Natural killer cell (primary cell): ENCODE results near the gene HMCN1. TPM values are rescaled to one million over a fixed set of nuclear protein-coding genes. Genes with fewer than 3 reads are reported as not detected.

Experiments used
- ATAC-seq, 3 donors: fragments of 150-1000 bp in 2 of 3; fragments of 200-7000 bp in 1 of 3; cut with Tn5 transposase; 1 replicate in 1 of 3; 2 replicates in 2 of 3; pipeline ENCODE4 v1.10.0; 2021; ENCODE audit warnings: mild to moderate bottlenecking in 2 of 3, moderate library complexity in 2 of 3
- DNase-seq, 2 donors: peaks; one replicate each; pipeline versions ENCODE4 v3.0.0 to v3.0.0-alpha.2; 2013 to 2021; ENCODE audit warnings: mixed read lengths in 1 of 2
- H3K27ac ChIP-seq: one replicate; pipeline ENCODE4 v1.5.1; 2013; ENCODE audit warnings: mild to moderate bottlenecking, low read length
- H3K27me3 ChIP-seq: one replicate; pipeline ENCODE4 v1.6.1; 2013; ENCODE audit warnings: low read length; ENCODE audit not compliant: control insufficient read depth, insufficient read depth
- H3K36me3 ChIP-seq: one replicate; pipeline ENCODE4 v1.6.1; 2013; ENCODE audit warnings: low read length; ENCODE audit not compliant: control insufficient read depth, insufficient read depth
- H3K4me1 ChIP-seq: one replicate; pipeline ENCODE4 v1.6.1; 2013; ENCODE audit warnings: low read length; ENCODE audit not compliant: control insufficient read depth, insufficient read depth
- H3K4me3 ChIP-seq: one replicate; pipeline ENCODE4 v1.5.1; 2013; ENCODE audit warnings: low read length
- H3K9me3 ChIP-seq: one replicate; pipeline ENCODE4 v1.6.1; 2013; ENCODE audit warnings: low read length; ENCODE audit not compliant: control insufficient read depth, insufficient read depth
- H3K27ac Mint-ChIP-seq, 2 donors: one replicate each; pipeline ENCODE4 v1.8.0; 2022; ENCODE audit warnings: mild to moderate bottlenecking in 2 of 2, mixed read lengths in 2 of 2, moderate library complexity in 1 of 2
- H3K27me3 Mint-ChIP-seq, 2 donors: one replicate each; pipeline ENCODE4 v1.8.0; 2022; ENCODE audit warnings: low read depth in 2 of 2, mixed read lengths in 2 of 2
- H3K36me3 Mint-ChIP-seq: one replicate; pipeline ENCODE4 v1.8.0; 2022; ENCODE audit warnings: mixed read lengths
- H3K4me1 Mint-ChIP-seq, 2 donors: one replicate each; pipeline ENCODE4 v1.8.0; 2022; ENCODE audit warnings: mixed read lengths in 2 of 2
- H3K4me3 Mint-ChIP-seq: one replicate; pipeline ENCODE4 v1.8.0; 2022; ENCODE audit warnings: mild to moderate bottlenecking, moderate library complexity, mixed read lengths
- H3K9me3 Mint-ChIP-seq, 2 donors: one replicate each; pipeline ENCODE4 v1.8.0; 2022; ENCODE audit warnings: mixed read lengths in 2 of 2
- CTCF ChIP-seq: fragments of 200-600 bp; IDR thresholded peaks from one replicate; pipeline ENCODE4 v1.8.0; 2022; ENCODE audit warnings: antibody characterized with exemption
- WGBS: methylation state at CpG from one replicate; pipeline ENCODE4 v1.1.7; 2013; ENCODE audit warnings: missing lambda C conversion rate; ENCODE audit not compliant: insufficient coverage; 5-methylcytosine and 5-hydroxymethylcytosine counted together
- intact Hi-C: fragments of 100-400 bp; cut with micrococcal nuclease; formaldehyde crosslinking; loops from one replicate; pipeline ENCODE4 v1.14.2; 2022
- total RNA-seq, 4 donors: library from RNA; stranded (reverse); fragments of 120-200 nt in 1 of 4; gene quantifications; one replicate each; pipeline versions ENCODE4 v1.2.3 to v1.2.4, GENCODE V29; 2013 to 2022

HMCN1 gene
- total RNA-seq, 3 donors from 2014 or later (not counting 1 experiment from before 2014, with no cell fraction given), result 0.02 to 0.45 (median 0.39) TPM

DNA sequence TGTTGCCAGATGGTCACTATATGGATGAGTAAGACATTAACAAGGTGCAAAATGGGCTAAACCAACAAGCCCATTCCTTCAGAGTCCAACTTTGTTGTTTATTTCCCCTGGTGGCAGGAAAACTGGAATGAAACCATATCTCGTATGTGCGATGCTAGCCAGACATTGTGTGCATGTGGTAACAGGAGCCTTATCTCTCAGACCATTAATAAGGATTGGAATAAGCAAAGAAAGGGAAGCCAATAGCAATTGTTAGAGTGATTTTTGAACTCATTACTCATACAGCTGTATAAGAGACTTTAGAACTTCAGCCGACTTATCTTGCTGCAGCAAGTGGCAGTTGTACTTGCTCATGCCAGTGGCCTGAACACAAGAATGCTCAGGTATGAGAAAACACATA is 30.0 kb upstream of the HMCN1 start:
- peaks cover 27 to 63% of the 10 kb centered on the region in 2 donors for H3K27me3 Mint-ChIP-seq
- no peak for TF ChIP-seq CTCF

GRCh38 chr1:185716095-185716494 is 18.1 kb upstream of the HMCN1 start:
- H3K9me3 Mint-ChIP-seq, result peaks cover 0 to 2% of the 10 kb centered on the region in 2 donors
- no peak for DNase-seq
- no peak overlapping the region for H3K4me3 Mint-ChIP-seq
- Histone ChIP-seq H3K36me3 (no peaks in the 10 kb centered on the region), H3K4me3 (no peak overlapping the region), H3K4me1 (no peaks in the 10 kb centered on the region), H3K27me3 (peaks cover 4% of the 10 kb centered on the region), H3K27ac (no peak overlapping the region), H3K9me3 (no peaks in the 10 kb centered on the region)
- 82% methylated on average over 3 of the region's 3 CpGs for WGBS
- intact Hi-C loops, result no loop called here
- no peak overlapping the region for H3K27ac Mint-ChIP-seq
- no peaks in the 10 kb centered on the region for H3K4me1 Mint-ChIP-seq
- H3K36me3 Mint-ChIP-seq, result no peaks in the 10 kb centered on the region
- TF ChIP-seq CTCF, result no peak
- H3K27me3 Mint-ChIP-seq, result peaks cover 38 to 66% of the 10 kb centered on the region in 2 donors
- ATAC-seq, result no peak

More for the DNA sequence above, 30.0 kb upstream of the HMCN1 start:
- Mint-ChIP-seq H3K9me3 (peaks cover 0 to 2% of the 10 kb centered on the region in 2 donors), H3K27ac (no peak overlapping the region), H3K4me3 (no peak overlapping the region), H3K4me1 (no peaks in the 10 kb centered on the region), H3K36me3 (no peaks in the 10 kb centered on the region)
- peaks cover 11% of the 10 kb centered on the region for H3K27me3 ChIP-seq
- no peak overlapping the region for H3K27ac ChIP-seq
- no peaks in the 10 kb centered on the region for H3K9me3 ChIP-seq
- intact Hi-C loops, result no loop called here
- no peaks in the 10 kb centered on the region for H3K36me3 ChIP-seq
- 100% methylated on average over 3 of the region's 3 CpGs for WGBS
- H3K4me3 ChIP-seq, result no peak overlapping the region
- no peaks in the 10 kb centered on the region for H3K4me1 ChIP-seq
- DNase-seq (no peak), ATAC-seq (no peak)

- Histone ChIP-seq H3K9me3 (no peaks in the 10 kb centered on the region), H3K4me3 (no peak overlapping the region), H3K4me1 (no peaks in the 10 kb centered on the region), H3K36me3 (no peaks in the 10 kb centered on the region), H3K27ac (no peak overlapping the region), H3K27me3 (peaks cover 4% of the 10 kb centered on the region)
- intact Hi-C loops, result no loop called here
- Mint-ChIP-seq H3K27ac (no peak overlapping the region), H3K36me3 (no peaks in the 10 kb centered on the region), H3K4me1 (no peaks in the 10 kb centered on the region), H3K27me3 (peaks cover 37 to 69% of the 10 kb centered on the region in 2 donors), H3K4me3 (no peak overlapping the region), H3K9me3 (peaks cover 0 to 2% of the 10 kb centered on the region in 2 donors)
- 52% methylated on average over 4 of the region's 4 CpGs for WGBS
- no peak for DNase-seq
- no peak for ATAC-seq
- no peak for TF ChIP-seq CTCF
These were observed 15.2 kb upstream of the HMCN1 start for GRCh38 chr1:185719021-185719420.

DNA sequence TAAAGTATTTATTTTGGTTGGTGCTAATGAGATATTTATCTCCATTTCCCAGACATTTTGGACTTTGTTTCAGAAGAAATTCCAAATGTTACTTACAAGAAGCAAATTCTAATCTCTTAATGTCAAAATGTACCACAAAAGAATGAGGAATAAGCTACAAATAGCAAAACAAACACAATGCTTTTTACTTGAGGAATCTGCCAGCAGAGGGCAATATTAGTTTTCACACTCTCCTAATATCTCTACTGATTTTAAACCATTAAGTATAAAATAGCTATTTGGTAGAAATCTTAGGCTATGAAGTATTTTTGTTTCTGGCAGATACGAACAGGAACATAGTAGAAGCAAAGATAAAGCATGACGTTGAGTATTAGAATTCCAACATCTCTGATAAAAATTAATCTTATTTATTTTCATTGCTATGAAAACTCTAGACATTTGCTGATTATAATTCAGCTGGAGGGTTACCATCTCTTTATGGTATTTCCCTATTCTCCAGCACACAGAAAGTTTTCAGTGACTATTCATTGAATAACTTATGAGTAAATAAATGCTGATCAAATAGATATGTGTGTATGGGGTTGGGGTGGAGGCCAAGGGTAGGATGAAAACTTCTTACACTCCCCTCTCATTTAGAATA is 13.4 kb upstream of the HMCN1 start:
- TF ChIP-seq CTCF, result no peak
- Mint-ChIP-seq H3K36me3 (no peaks in the 10 kb centered on the region), H3K4me1 (no peaks in the 10 kb centered on the region), H3K9me3 (peaks cover 0 to 2% of the 10 kb centered on the region in 2 donors), H3K27me3 (peaks cover 26 to 53% of the 10 kb centered on the region in 2 donors), H3K27ac (no peak overlapping the region), H3K4me3 (no peak overlapping the region)
- H3K9me3 ChIP-seq, result no peaks in the 10 kb centered on the region
- H3K27ac ChIP-seq, result no peak overlapping the region
- peak in 1 of 2 donors; percentile 19 for DNase-seq
- no peak for ATAC-seq
- H3K36me3 ChIP-seq, result no peaks in the 10 kb centered on the region
- no peak overlapping the region for H3K4me3 ChIP-seq
- WGBS, result no CpG with 5 or more reads among the region's 2 CpGs
- no peaks in the 10 kb centered on the region for H3K4me1 ChIP-seq
- intact Hi-C loops, result no loop called here
- H3K27me3 ChIP-seq, result peaks cover 4% of the 10 kb centered on the region
